HepG2 (cell line): Measurements from ENCODE around the gene BAHD1. TPM values are rescaled to one million over a fixed set of nuclear protein-coding genes. Genes with fewer than 3 reads are reported as not detected.

Source experiments
- ATAC-seq: fragments of 200-7000 bp; cut with Tn5 transposase; 3 replicates; pipeline ENCODE4 v1.9.1; 2020; ENCODE audit warnings: mild to moderate bottlenecking, moderate library complexity
- BruUV-seq: library from RNA; stranded (reverse); fragments of 400-500 nt; replicated peaks from 2 replicates; lab custom pipeline; 2021; lab: Mats Ljungman, UMichigan
- CTCF ChIA-PET: fragments of 300-600 bp; formaldehyde crosslinking; extraction: SDS; loops from one replicate; lab custom pipeline; 2021; ENCODE audit warnings: low total read pairs, inconsistent platforms, low intra/inter-chr PET ratio; lab: Yijun Ruan, JAX
- POLR2A ChIA-PET: fragments of 350-600 bp; sonication (Branson Sonifier 250); formaldehyde crosslinking; loops from one replicate; lab custom pipeline; 2020; ENCODE audit warnings: antibody characterized with exemption, inconsistent platforms; lab: Yijun Ruan, JAX
- DNase-seq: peaks from one replicate; pipeline ENCODE4 v3.0.0-alpha.2; 2015; ENCODE audit warnings: low spot score
- FAIRE-seq: peaks from 3 replicates; lab custom pipeline; 2011; peaks lifted over from hg19 to GRCh38; lab: Jason Lieb, UNC
- H2AFZ ChIP-seq: one replicate; pipeline ENCODE4 v1.6.1; 2011; ENCODE audit warnings: low read length, inconsistent platforms
- H3K27ac ChIP-seq: fragments of 300-600 bp; 3 replicates; pipeline ENCODE4 v1.8.0; 2011; ENCODE audit warnings: mixed run types, mild to moderate bottlenecking, mixed read lengths, low read length, inconsistent platforms; ENCODE audit not compliant: insufficient read depth; ENCODE audit errors: extremely low read length
- H3K27me3 ChIP-seq, 2 experiments: fragments of 200-600 bp in 1 of 2; 2 replicates in 1 of 2; 3 replicates in 1 of 2; pipeline versions ENCODE4 v1.6.0 to v1.8.0; 2011; ENCODE audit warnings: low read length in 2 of 2, mild to moderate bottlenecking in 2 of 2, moderate library complexity in 2 of 2, inconsistent platforms in 1 of 2; ENCODE audit not compliant: insufficient read depth in 2 of 2, control insufficient read depth in 1 of 2
- H3K36me3 ChIP-seq, 2 experiments: fragments of 200-600 bp in 1 of 2; replicated peaks in 1 of 2; 2 replicates in 1 of 2; 3 replicates in 1 of 2; pipeline versions ENCODE4 v1.5.1 to v1.8.0; 2011; ENCODE audit warnings: low read length in 2 of 2, inconsistent platforms in 1 of 2; ENCODE audit not compliant: insufficient read depth in 2 of 2, control insufficient read depth in 1 of 2
- H3K4me1 ChIP-seq: 2 replicates; pipeline ENCODE4 v1.5.1; 2012; ENCODE audit warnings: low read length, inconsistent platforms; ENCODE audit not compliant: insufficient read depth
- H3K4me2 ChIP-seq: 2 replicates; pipeline ENCODE4 v1.6.0; 2011; ENCODE audit warnings: low read depth, low read length, inconsistent platforms
- H3K4me3 ChIP-seq, 3 experiments: fragments of 200-600 bp in 1 of 3; sonication (generic), shearing (Covaris generic) in 1 of 3; replicated peaks in 1 of 3; 2 replicates each; pipeline ENCODE4 v1.5.1; 2011 to 2016; ENCODE audit warnings: low read length in 3 of 3, inconsistent platforms in 2 of 3, low read depth in 2 of 3, mild to moderate bottlenecking in 2 of 3, control low read depth in 1 of 3, mixed read lengths in 1 of 3; ENCODE audit not compliant: insufficient read depth in 1 of 3
- H3K79me2 ChIP-seq: one replicate; pipeline ENCODE4 v1.6.1; 2011; ENCODE audit warnings: low read length, inconsistent platforms; ENCODE audit not compliant: insufficient read depth
- H3K9ac ChIP-seq: 2 replicates; pipeline ENCODE4 v1.6.0; 2011; ENCODE audit warnings: mild to moderate bottlenecking, low read depth, low read length, inconsistent platforms; ENCODE audit not compliant: insufficient read depth
- H3K9me3 ChIP-seq: 2 replicates; pipeline ENCODE4 v1.5.1; 2012; ENCODE audit warnings: mild to moderate bottlenecking, low read length
- H4K20me1 ChIP-seq: 2 replicates; pipeline ENCODE4 v1.6.0; 2011; ENCODE audit warnings: inconsistent platforms, mild to moderate bottlenecking, low read length, moderate library complexity; ENCODE audit not compliant: insufficient read depth
- ATF4 ChIP-seq, 2 experiments: fragments of 450-650 bp in 1 of 2; sonication (generic) in 1 of 2; formaldehyde crosslinking; IDR thresholded peaks; 2 replicates each; pipeline versions ENCODE4 v1.5.0 to v1.8.0; 2020 to 2022; ENCODE audit warnings: mild to moderate bottlenecking in 1 of 2, missing genetic modification reagents in 1 of 2
- BCL3 ChIP-seq: sonication (generic); formaldehyde crosslinking; IDR thresholded peaks from 2 replicates; pipeline ENCODE4 v1.5.1; 2020; ENCODE audit warnings: mild to moderate bottlenecking, missing genetic modification reagents, moderate library complexity
- BRCA1 ChIP-seq: sonication (generic); formaldehyde crosslinking; IDR thresholded peaks from 2 replicates; pipeline ENCODE4 v1.4.0; 2020; ENCODE audit warnings: missing genetic modification reagents
- DNMT3B ChIP-seq: conservative IDR thresholded peaks from 2 replicates; pipeline ENCODE4 v1.6.1; 2016; ENCODE audit warnings: missing biosample characterization, control low read depth
- ELK4 ChIP-seq: sonication (generic); formaldehyde crosslinking; IDR thresholded peaks from 2 replicates; pipeline ENCODE4 v1.9.0; 2021; ENCODE audit warnings: missing genetic modification reagents, borderline replicate concordance
- FOXC1 ChIP-seq: sonication (generic); formaldehyde crosslinking; IDR thresholded peaks from 2 replicates; pipeline ENCODE4 v1.8.0; 2022; ENCODE audit warnings: mild to moderate bottlenecking, missing genetic modification reagents, borderline replicate concordance
- JUN ChIP-seq: sonication (generic); formaldehyde crosslinking; IDR thresholded peaks from 2 replicates; pipeline ENCODE4 v1.4.0; 2020; ENCODE audit warnings: mild to moderate bottlenecking, missing genetic modification reagents
- NFYB ChIP-seq: sonication (generic); formaldehyde crosslinking; IDR thresholded peaks from 2 replicates; pipeline ENCODE4 v1.4.0; 2020; ENCODE audit warnings: missing genetic modification reagents
- TAF1 ChIP-seq: sonication (generic); formaldehyde crosslinking; IDR thresholded peaks from 2 replicates; pipeline ENCODE4 v1.4.0; 2020; ENCODE audit warnings: missing genetic modification reagents
- TEAD3 ChIP-seq: optimal IDR thresholded peaks from 2 replicates; pipeline ENCODE3; 2016; ENCODE audit warnings: borderline replicate concordance
- TFE3 ChIP-seq: IDR thresholded peaks from 2 replicates; pipeline ENCODE4 v1.6.1; 2016
- ZNF503 ChIP-seq: sonication (generic); formaldehyde crosslinking; IDR thresholded peaks from 2 replicates; pipeline ENCODE4 v1.4.0; 2020; ENCODE audit warnings: missing genetic modification reagents
- ZNF552 ChIP-seq: sonication (generic); formaldehyde crosslinking; IDR thresholded peaks from 2 replicates; pipeline ENCODE4 v1.9.0; 2022; ENCODE audit warnings: missing genetic modification reagents, mild to moderate bottlenecking, borderline replicate concordance
- ZNF558 ChIP-seq: sonication (generic); formaldehyde crosslinking; IDR thresholded peaks from 2 replicates; pipeline ENCODE4 v1.9.0; 2022; ENCODE audit warnings: mild to moderate bottlenecking, missing genetic modification reagents, borderline replicate concordance
- ZNF891 ChIP-seq: sonication (generic); formaldehyde crosslinking; IDR thresholded peaks from 2 replicates; pipeline ENCODE4 v1.5.0; 2020; ENCODE audit warnings: mild to moderate bottlenecking, missing genetic modification reagents
- WGBS: methylation state at CpG from one replicate; pipeline ENCODE4 v1.1.6; 2017; ENCODE audit warnings: low lambda C conversion rate; 5-methylcytosine and 5-hydroxymethylcytosine counted together
- in situ Hi-C: cut with HindIII; loops from 2 replicates; pipeline ENCODE4 v1.10.0; 2017; ENCODE audit warnings: low pct_unique_long_range_greater_than_20kb; ENCODE audit not compliant: extremely low pct_ligation_motif_present
- intact Hi-C: fragments of 100-400 bp; cut with micrococcal nuclease; formaldehyde crosslinking; loops from one replicate; pipeline ENCODE4 v1.10.0; 2022; ENCODE audit not compliant: unreplicated experiment
- polyA plus RNA-seq, 8 experiments: library from polyadenylated mRNA; depleted of rRNA in 3 of 8; stranded (reverse) in 7 of 8; unstranded in 1 of 8; fragments of >200 nt; fragmentation: Illumina TruSeq in 4 of 8; extraction: Trizol in 4 of 8; gene quantifications; 2 replicates each; pipeline versions ENCODE4 v1.2.1 to v1.2.3, GENCODE V29; 2011 to 2016; ENCODE audit warnings: low read depth in 4 of 8, missing spikeins in 1 of 8, mixed read lengths in 1 of 8; ENCODE audit not compliant: insufficient read depth in 1 of 8
- total RNA-seq, 5 experiments: library from RNA; depleted of rRNA; stranded (reverse); fragments of >200 nt; fragmentation: Illumina TruSeq; extraction: Trizol; gene quantifications; 2 replicates each; pipeline ENCODE4 v1.2.3, GENCODE V29; 2016; ENCODE audit warnings: low read depth in 1 of 5

The BAHD1 gene
- total and polyA plus RNA-seq, 2 of the 13 experiments (the other 11 are each of a cell fraction or from before 2014, with no cell fraction given): 3.3 to 8.7 TPM

- Histone ChIP-seq H3K9me3 (no peaks in the 10 kb centered on the region), H3K27me3 (peaks cover 4 to 25% of the 10 kb centered on the region in 2 experiments; a peak in 4 of 5 replicates), H3K9ac (no peak overlapping the region), H3K27ac (no peak overlapping the region), H3K4me1 (peaks cover 21% of the 10 kb centered on the region), H2AFZ (no peak overlapping the region), H3K79me2 (no peaks in the 10 kb centered on the region), H3K36me3 (no peaks in the 10 kb centered on the region), H3K4me2 (peak overlapping the region; percentile 84), H3K4me3 (peak overlapping the region in 1 of 3 experiments; percentile 69; a peak in 1 of 6 replicates), H4K20me1 (no peaks in the 10 kb centered on the region)
- intact Hi-C loops (no loop called here), in situ Hi-C loops (loop anchor here (5.0 kb wide), 1 partner anchor 70 kb away; the partner anchor contains the start of gene BAHD1)
- ChIA-PET CTCF (no interaction called here), POLR2A (interaction anchor here (2.1 kb wide), 1 partner anchor 52 kb away, joined by 4 read pairs; the partner anchor contains the start of gene CCDC32)
- no peak for TF ChIP-seq NFYB (CRISPR knock-in tag)
- TF ChIP-seq ZNF552 (CRISPR knock-in tag): no peak
- TF ChIP-seq TAF1 (CRISPR knock-in tag): no peak
- no peak for TF ChIP-seq BCL3
- TF ChIP-seq ATF4 (CRISPR knock-in tag; IDR thresholded peaks at IDR 0.05): no peak
- TF ChIP-seq ZNF503 (CRISPR knock-in tag): no peak
- no peak for TF ChIP-seq JUN (CRISPR knock-in tag)
- no peak for TF ChIP-seq DNMT3B (CRISPR knock-in tag)
- no peak for TF ChIP-seq ELK4 (CRISPR knock-in tag)
- TF ChIP-seq ZNF558: no peak
- no peak for TF ChIP-seq ZNF891
- no peak for TF ChIP-seq TFE3 (CRISPR knock-in tag)
- TF ChIP-seq BRCA1 (CRISPR knock-in tag): no peak
- TF ChIP-seq TEAD3 (CRISPR knock-in tag): no peak
- no peak for TF ChIP-seq FOXC1
- DNase-seq: no peak
- WGBS: 61% methylated on average over 2 of the region's 2 CpGs
- BruUV-seq: no TSS peak
- FAIRE-seq: no peak
- no peak for ATAC-seq
Observed at GRCh38 chr15:40512440-40512839, 71.7 kb downstream of the BAHD1 start.
